Activated T-cell treated with anti-CD3 and anti-CD28 coated beads, Interleukin-2, amount 50 U/mL, for 72 hours (primary cell): ENCODE results near the gene MBL2. TPM values are rescaled to one million over a fixed set of nuclear protein-coding genes. Genes with fewer than 3 reads are reported as not detected.

Experiments used
- ATAC-seq, 2 donors: fragments of 150-1000 bp; cut with Tn5 transposase; replicated peaks in 1 of 2; 2 replicates each; pipeline ENCODE4 v1.10.0; 2021; ENCODE audit warnings: moderate library complexity in 2 of 2, mild to moderate bottlenecking in 1 of 2
- DNase-seq, 2 donors: peaks; one replicate each; pipeline ENCODE4 v3.0.0; 2021 to 2022; ENCODE audit warnings: mixed read lengths in 1 of 2
- H3K27ac Mint-ChIP-seq: one replicate; pipeline ENCODE4 v1.8.0; 2022; ENCODE audit warnings: mild to moderate bottlenecking, moderate library complexity, mixed read lengths
- H3K27me3 Mint-ChIP-seq: one replicate; pipeline ENCODE4 v1.8.0; 2022; ENCODE audit warnings: low read depth, mixed read lengths
- H3K36me3 Mint-ChIP-seq, 2 donors: one replicate each; pipeline ENCODE4 v1.8.0; 2022; ENCODE audit warnings: mixed read lengths in 2 of 2, mild to moderate bottlenecking in 1 of 2; ENCODE audit not compliant: insufficient read depth in 2 of 2
- H3K4me1 Mint-ChIP-seq: one replicate; pipeline ENCODE4 v1.8.0; 2022; ENCODE audit warnings: low read depth, mixed read lengths
- H3K4me3 Mint-ChIP-seq, 2 donors: one replicate each; pipeline ENCODE4 v1.8.0; 2022; ENCODE audit warnings: mild to moderate bottlenecking in 2 of 2, mixed read lengths in 2 of 2, moderate library complexity in 2 of 2
- H3K9me3 Mint-ChIP-seq, 2 donors: one replicate each; pipeline ENCODE4 v1.8.0; 2022; ENCODE audit warnings: mixed read lengths in 2 of 2
- total RNA-seq, 2 donors: library from RNA; stranded (reverse); gene quantifications; one replicate each; pipeline ENCODE4 v1.2.3, GENCODE V29; 2022

Gene MBL2
- total RNA-seq, 2 donors from 2014 or later = not detected

GRCh38 chr10:52768001-52768532 lies 4.5 kb downstream of the MBL2 start:
- peaks cover 0 to 1% of the 10 kb centered on the region in 2 donors for H3K36me3 Mint-ChIP-seq
- ATAC-seq (no peak), DNase-seq (no peak)
- peaks cover 1 to 3% of the 10 kb centered on the region in 2 donors for H3K9me3 Mint-ChIP-seq
- no peaks in the 10 kb centered on the region for H3K4me1 Mint-ChIP-seq
- no peak overlapping the region for H3K27ac Mint-ChIP-seq
- H3K4me3 Mint-ChIP-seq = no peak overlapping the region
- H3K27me3 Mint-ChIP-seq = no peaks in the 10 kb centered on the region

GRCh38 chr10:52762088-52762487 lies 10.5 kb downstream of the MBL2 start:
- ATAC-seq = no peak
- Mint-ChIP-seq H3K27me3 (no peaks in the 10 kb centered on the region), H3K27ac (no peak overlapping the region), H3K4me3 (no peak overlapping the region), H3K4me1 (no peaks in the 10 kb centered on the region), H3K36me3 (peaks cover 0 to 1% of the 10 kb centered on the region in 2 donors), H3K9me3 (peaks cover 1 to 8% of the 10 kb centered on the region in 2 donors)
- no peak for DNase-seq

- no peak for DNase-seq
- H3K9me3 Mint-ChIP-seq = peaks cover 1 to 8% of the 10 kb centered on the region in 2 donors
- no peaks in the 10 kb centered on the region for H3K4me1 Mint-ChIP-seq
- ATAC-seq = no peak
- peaks cover 0 to 1% of the 10 kb centered on the region in 2 donors for H3K36me3 Mint-ChIP-seq
- H3K4me3 Mint-ChIP-seq = no peak overlapping the region
- H3K27me3 Mint-ChIP-seq = no peaks in the 10 kb centered on the region
- no peak overlapping the region for H3K27ac Mint-ChIP-seq
These were observed 13.4 kb downstream of the MBL2 start for GRCh38 chr10:52759154-52759553.

- no peaks in the 10 kb centered on the region for H3K4me1 Mint-ChIP-seq
- no peak overlapping the region for H3K27ac Mint-ChIP-seq
- no peaks in the 10 kb centered on the region for H3K27me3 Mint-ChIP-seq
- no peak overlapping the region for H3K4me3 Mint-ChIP-seq
- ATAC-seq (no peak), DNase-seq (no peak)
- peaks cover 1 to 8% of the 10 kb centered on the region in 2 donors for H3K9me3 Mint-ChIP-seq
- peaks cover 0 to 1% of the 10 kb centered on the region in 2 donors for H3K36me3 Mint-ChIP-seq
These were observed 14.2 kb downstream of the MBL2 start for GRCh38 chr10:52758406-52758805.

GRCh38 chr10:52757773-52758172 lies 14.8 kb downstream of the MBL2 start:
- H3K27me3 Mint-ChIP-seq = no peaks in the 10 kb centered on the region
- no peaks in the 10 kb centered on the region for H3K36me3 Mint-ChIP-seq
- peaks cover 1 to 8% of the 10 kb centered on the region in 2 donors for H3K9me3 Mint-ChIP-seq
- H3K27ac Mint-ChIP-seq = no peak overlapping the region
- ATAC-seq = no peak
- H3K4me1 Mint-ChIP-seq = no peaks in the 10 kb centered on the region
- no peak for DNase-seq
- H3K4me3 Mint-ChIP-seq = no peak overlapping the region

GRCh38 chr10:52756966-52757365 lies 15.6 kb downstream of the MBL2 start:
- Mint-ChIP-seq H3K27ac (no peak overlapping the region), H3K36me3 (no peaks in the 10 kb centered on the region), H3K27me3 (no peaks in the 10 kb centered on the region), H3K4me1 (no peaks in the 10 kb centered on the region), H3K4me3 (no peak overlapping the region), H3K9me3 (peaks cover 1 to 9% of the 10 kb centered on the region in 2 donors)
- DNase-seq (no peak), ATAC-seq (no peak)

- no peak overlapping the region for H3K27ac Mint-ChIP-seq
- peaks cover 1 to 7% of the 10 kb centered on the region in 2 donors for H3K9me3 Mint-ChIP-seq
- no peak for DNase-seq
- H3K36me3 Mint-ChIP-seq = no peaks in the 10 kb centered on the region
- ATAC-seq = no peak
- H3K4me1 Mint-ChIP-seq = no peaks in the 10 kb centered on the region
- no peak overlapping the region for H3K4me3 Mint-ChIP-seq
- H3K27me3 Mint-ChIP-seq = no peaks in the 10 kb centered on the region
These were observed 16.3 kb downstream of the MBL2 start for GRCh38 chr10:52756295-52756694.

- ATAC-seq (no peak), DNase-seq (no peak)
- H3K9me3 Mint-ChIP-seq = peaks cover 1 to 4% of the 10 kb centered on the region in 2 donors
- no peak overlapping the region for H3K27ac Mint-ChIP-seq
- no peaks in the 10 kb centered on the region for H3K36me3 Mint-ChIP-seq
- H3K27me3 Mint-ChIP-seq = no peaks in the 10 kb centered on the region
- H3K4me3 Mint-ChIP-seq = no peak overlapping the region
- no peaks in the 10 kb centered on the region for H3K4me1 Mint-ChIP-seq
These were observed 17.1 kb downstream of the MBL2 start for GRCh38 chr10:52755297-52756062.

- Mint-ChIP-seq H3K4me1 (no peaks in the 10 kb centered on the region), H3K4me3 (no peak overlapping the region), H3K27ac (no peak overlapping the region), H3K9me3 (peaks cover 3 to 12% of the 10 kb centered on the region in 2 donors), H3K36me3 (no peaks in the 10 kb centered on the region), H3K27me3 (no peaks in the 10 kb centered on the region)
- ATAC-seq (no peak), DNase-seq (no peak)
These were observed 19.7 kb downstream of the MBL2 start for GRCh38 chr10:52752801-52753445.

- Mint-ChIP-seq H3K4me3 (no peak overlapping the region), H3K27ac (no peak overlapping the region), H3K27me3 (no peaks in the 10 kb centered on the region), H3K9me3 (peaks cover 3 to 12% of the 10 kb centered on the region in 2 donors), H3K36me3 (no peaks in the 10 kb centered on the region), H3K4me1 (no peaks in the 10 kb centered on the region)
- ATAC-seq (no peak), DNase-seq (no peak)
These were observed 20.3 kb downstream of the MBL2 start for GRCh38 chr10:52752261-52752660.

- Mint-ChIP-seq H3K4me1 (no peaks in the 10 kb centered on the region), H3K4me3 (no peak overlapping the region), H3K27ac (no peak overlapping the region), H3K9me3 (peaks cover 3 to 12% of the 10 kb centered on the region in 2 donors), H3K27me3 (no peaks in the 10 kb centered on the region), H3K36me3 (no peaks in the 10 kb centered on the region)
- no peak for ATAC-seq
- DNase-seq = no peak
These were observed 21.2 kb downstream of the MBL2 start for GRCh38 chr10:52751337-52751736.

- DNase-seq (no peak), ATAC-seq (no peak)
- H3K27me3 Mint-ChIP-seq = no peaks in the 10 kb centered on the region
- peaks cover 3 to 12% of the 10 kb centered on the region in 2 donors for H3K9me3 Mint-ChIP-seq
- no peaks in the 10 kb centered on the region for H3K4me1 Mint-ChIP-seq
- no peak overlapping the region for H3K4me3 Mint-ChIP-seq
- H3K36me3 Mint-ChIP-seq = no peaks in the 10 kb centered on the region
- no peak overlapping the region for H3K27ac Mint-ChIP-seq
These were observed 22.0 kb downstream of the MBL2 start for GRCh38 chr10:52750629-52751028.

- H3K27me3 Mint-ChIP-seq = no peaks in the 10 kb centered on the region
- peaks cover 3 to 12% of the 10 kb centered on the region in 2 donors for H3K9me3 Mint-ChIP-seq
- no peak for ATAC-seq
- no peak overlapping the region for H3K4me3 Mint-ChIP-seq
- H3K4me1 Mint-ChIP-seq = no peaks in the 10 kb centered on the region
- H3K27ac Mint-ChIP-seq = no peak overlapping the region
- no peak for DNase-seq
- no peaks in the 10 kb centered on the region for H3K36me3 Mint-ChIP-seq
These were observed 24.9 kb downstream of the MBL2 start for GRCh38 chr10:52747694-52748093.
